Inflammatory macrophage (primary cell): ENCODE results near the gene LENG9.

Experiments used
- DNase-seq, 2 donors: peaks; one replicate each; pipeline ENCODE4 v3.0.0-alpha.2; 2020 to 2022

The LENG9 gene

GRCh38 chr19:54436031-54436523 lies 27.5 kb downstream of the LENG9 start:
- DNase-seq = no peak

- no peak for DNase-seq
Measured at GRCh38 chr19:54435551-54436016, 28.0 kb downstream of the LENG9 start.

GRCh38 chr19:54434873-54435214 lies 28.7 kb downstream of the LENG9 start:
- DNase-seq = no peak

GRCh38 chr19:54434112-54434872 lies 29.3 kb downstream of the LENG9 start:
- DNase-seq = no peak

GRCh38 chr19:54433697-54434096 lies 29.9 kb downstream of the LENG9 start:
- no peak for DNase-seq

GRCh38 chr19:54432144-54432738 lies 31.3 kb downstream of the LENG9 start:
- DNase-seq = no peak

- DNase-seq = no peak
Measured at GRCh38 chr19:54431255-54431838, 32.2 kb downstream of the LENG9 start.

- DNase-seq = peak; percentile 7 to 47
Measured at GRCh38 chr19:54430306-54431254, 33.0 kb downstream of the LENG9 start.

GRCh38 chr19:54429545-54430227 lies 33.9 kb downstream of the LENG9 start:
- DNase-seq = no peak

GRCh38 chr19:54429176-54429495 lies 34.4 kb downstream of the LENG9 start:
- DNase-seq = no peak

- no peak for DNase-seq
Measured at GRCh38 chr19:54428323-54429175, 35.0 kb downstream of the LENG9 start.

GRCh38 chr19:54427586-54427985 lies 36.0 kb downstream of the LENG9 start:
- DNase-seq = no peak

GRCh38 chr19:54426291-54426931 lies 37.2 kb downstream of the LENG9 start:
- no peak for DNase-seq

- no peak for DNase-seq
Measured at GRCh38 chr19:54425382-54425723, 38.2 kb downstream of the LENG9 start.

GRCh38 chr19:54424660-54425381 lies 38.8 kb downstream of the LENG9 start:
- DNase-seq = no peak

GRCh38 chr19:54424201-54424600 lies 39.4 kb downstream of the LENG9 start:
- no peak for DNase-seq

GRCh38 chr19:54422136-54422535 lies 41.4 kb downstream of the LENG9 start:
- no peak for DNase-seq

- no peak for DNase-seq
Measured at GRCh38 chr19:54421521-54421920, 42.1 kb downstream of the LENG9 start.

- no peak for DNase-seq
Measured at GRCh38 chr19:54421169-54421516, 42.4 kb downstream of the LENG9 start.
